Astrocyte (in vitro differentiated cells and primary cell): Measurements from ENCODE around the gene DUSP3. TPM values are rescaled to one million over a fixed set of nuclear protein-coding genes. Genes with fewer than 3 reads are reported as not detected.

ENCODE experiments used
- DNase-seq: peaks from one replicate; pipeline ENCODE4 v3.0.0-alpha.2; 2010; ENCODE audit warnings: low read depth
- FAIRE-seq: peaks from 2 replicates; lab custom pipeline; 2011; peaks lifted over from hg19 to GRCh38; lab: Jason Lieb, UNC
- H2AFZ ChIP-seq: 2 replicates; pipeline ENCODE4 v1.6.0; 2012; ENCODE audit warnings: low read depth, low read length, inconsistent platforms
- H3K27ac ChIP-seq: 2 replicates; pipeline ENCODE4 v1.5.1; 2011; ENCODE audit warnings: low read depth, low read length, inconsistent platforms
- H3K27me3 ChIP-seq: 2 replicates; pipeline ENCODE4 v1.6.0; 2011; ENCODE audit warnings: low read length, inconsistent platforms; ENCODE audit not compliant: insufficient read depth
- H3K36me3 ChIP-seq: 2 replicates; pipeline ENCODE4 v1.5.1; 2011; ENCODE audit warnings: low read length, inconsistent platforms; ENCODE audit not compliant: insufficient read depth
- H3K4me1 ChIP-seq: 2 replicates; pipeline ENCODE4 v1.5.1; 2011; ENCODE audit warnings: low read length, inconsistent platforms; ENCODE audit not compliant: insufficient read depth
- H3K4me2 ChIP-seq: 2 replicates; pipeline ENCODE4 v1.6.0; 2012; ENCODE audit warnings: low read length, inconsistent platforms
- H3K4me3 ChIP-seq: 2 replicates; pipeline ENCODE4 v1.5.1; 2011; ENCODE audit warnings: low read depth, mild to moderate bottlenecking, low read length, inconsistent platforms; ENCODE audit not compliant: insufficient read depth
- H3K79me2 ChIP-seq: 2 replicates; pipeline ENCODE4 v1.6.0; 2012; ENCODE audit warnings: mild to moderate bottlenecking, low read length, inconsistent platforms; ENCODE audit not compliant: insufficient read depth
- H3K9ac ChIP-seq: 2 replicates; pipeline ENCODE4 v1.6.0; 2012; ENCODE audit warnings: mild to moderate bottlenecking, low read length, inconsistent platforms
- H3K9me3 ChIP-seq: 2 replicates; pipeline ENCODE4 v1.5.1; 2012; ENCODE audit warnings: low read depth, mild to moderate bottlenecking, low read length, inconsistent platforms; ENCODE audit not compliant: insufficient read depth
- H4K20me1 ChIP-seq: 2 replicates; pipeline ENCODE4 v1.6.0; 2012; ENCODE audit warnings: low read length, inconsistent platforms; ENCODE audit not compliant: insufficient read depth
- H3K27ac Mint-ChIP-seq: one replicate; pipeline ENCODE4 v1.8.0; 2021; ENCODE audit warnings: mild to moderate bottlenecking, mixed read lengths; ENCODE audit not compliant: unreplicated experiment
- H3K27me3 Mint-ChIP-seq: one replicate; pipeline ENCODE4 v1.8.0; 2021; ENCODE audit warnings: low read depth, mixed read lengths; ENCODE audit not compliant: unreplicated experiment
- H3K36me3 Mint-ChIP-seq: one replicate; pipeline ENCODE4 v1.8.0; 2021; ENCODE audit warnings: low read depth, mixed read lengths; ENCODE audit not compliant: unreplicated experiment
- H3K4me1 Mint-ChIP-seq: one replicate; pipeline ENCODE4 v1.8.0; 2021; ENCODE audit warnings: low read depth, mixed read lengths; ENCODE audit not compliant: unreplicated experiment
- H3K4me3 Mint-ChIP-seq: one replicate; pipeline ENCODE4 v1.8.0; 2021; ENCODE audit warnings: mild to moderate bottlenecking, moderate library complexity, mixed read lengths; ENCODE audit not compliant: unreplicated experiment
- H3K9me3 Mint-ChIP-seq: one replicate; pipeline ENCODE4 v1.8.0; 2021; ENCODE audit warnings: mild to moderate bottlenecking, mixed read lengths; ENCODE audit not compliant: unreplicated experiment
- EZH2 ChIP-seq: IDR thresholded peaks from 2 replicates; pipeline ENCODE4 v1.6.1; 2012; ENCODE audit warnings: mild to moderate bottlenecking, low read length, inconsistent platforms; ENCODE audit not compliant: insufficient read depth
- total RNA-seq: library from RNA; stranded (reverse); gene quantifications from 2 replicates; pipeline ENCODE4 v1.2.1, GENCODE V29; 2021
- TF ChIP-seq, protein P1 (sequence below): IDR thresholded peaks from 2 replicates; pipeline ENCODE4 v1.5.1; 2011; ENCODE audit warnings: low read depth, mild to moderate bottlenecking, inconsistent platforms, low read length, moderate library complexity; ENCODE audit not compliant: insufficient read depth

DUSP3 gene
- total RNA-seq, 1 donor from 2014 or later, result 71.6 TPM

DNA sequence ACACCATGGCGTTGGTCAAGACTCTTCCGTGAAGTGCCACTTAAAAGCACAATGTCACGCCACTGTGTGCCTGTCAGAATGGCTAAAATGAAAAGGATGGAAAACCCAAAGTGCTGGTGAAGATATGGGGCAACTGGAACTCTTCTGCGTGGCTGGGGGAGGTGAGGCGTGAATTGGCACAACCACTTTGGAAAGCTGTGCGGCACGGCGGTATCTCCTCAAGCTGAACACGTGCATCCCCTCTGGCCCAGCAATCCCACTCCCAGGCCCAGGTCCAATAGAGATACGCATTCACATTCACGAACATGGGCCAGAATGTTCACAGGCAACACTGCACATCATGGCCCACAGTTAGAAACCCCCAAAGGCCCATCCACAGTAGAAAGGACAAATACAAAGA lies 8.9 kb downstream of the DUSP3 start:
- peaks cover 28% of the 10 kb centered on the region for H3K36me3 Mint-ChIP-seq
- H4K20me1 ChIP-seq, result peaks cover 41% of the 10 kb centered on the region
- H3K4me3 Mint-ChIP-seq, result no peak overlapping the region
- no peaks in the 10 kb centered on the region for H3K4me1 Mint-ChIP-seq
- H3K4me1 ChIP-seq, result no peaks in the 10 kb centered on the region
- no peaks in the 10 kb centered on the region for H3K27me3 ChIP-seq
- H3K4me3 ChIP-seq, result no peak overlapping the region
- TF ChIP-seq EZH2, result no peak
- TF ChIP-seq, protein P1, sequence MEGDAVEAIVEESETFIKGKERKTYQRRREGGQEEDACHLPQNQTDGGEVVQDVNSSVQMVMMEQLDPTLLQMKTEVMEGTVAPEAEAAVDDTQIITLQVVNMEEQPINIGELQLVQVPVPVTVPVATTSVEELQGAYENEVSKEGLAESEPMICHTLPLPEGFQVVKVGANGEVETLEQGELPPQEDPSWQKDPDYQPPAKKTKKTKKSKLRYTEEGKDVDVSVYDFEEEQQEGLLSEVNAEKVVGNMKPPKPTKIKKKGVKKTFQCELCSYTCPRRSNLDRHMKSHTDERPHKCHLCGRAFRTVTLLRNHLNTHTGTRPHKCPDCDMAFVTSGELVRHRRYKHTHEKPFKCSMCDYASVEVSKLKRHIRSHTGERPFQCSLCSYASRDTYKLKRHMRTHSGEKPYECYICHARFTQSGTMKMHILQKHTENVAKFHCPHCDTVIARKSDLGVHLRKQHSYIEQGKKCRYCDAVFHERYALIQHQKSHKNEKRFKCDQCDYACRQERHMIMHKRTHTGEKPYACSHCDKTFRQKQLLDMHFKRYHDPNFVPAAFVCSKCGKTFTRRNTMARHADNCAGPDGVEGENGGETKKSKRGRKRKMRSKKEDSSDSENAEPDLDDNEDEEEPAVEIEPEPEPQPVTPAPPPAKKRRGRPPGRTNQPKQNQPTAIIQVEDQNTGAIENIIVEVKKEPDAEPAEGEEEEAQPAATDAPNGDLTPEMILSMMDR, result no peak
- H3K9me3 Mint-ChIP-seq, result no peaks in the 10 kb centered on the region
- H3K9me3 ChIP-seq, result no peaks in the 10 kb centered on the region
- no peaks in the 10 kb centered on the region for H3K27me3 Mint-ChIP-seq
- H3K27ac Mint-ChIP-seq, result no peak overlapping the region
- H2AFZ ChIP-seq, result no peak overlapping the region
- no peak overlapping the region for H3K4me2 ChIP-seq
- peaks cover 36% of the 10 kb centered on the region for H3K36me3 ChIP-seq
- H3K79me2 ChIP-seq, result peaks cover 1% of the 10 kb centered on the region
- DNase-seq, result no peak
- no peak overlapping the region for H3K27ac ChIP-seq
- no peak overlapping the region for H3K9ac ChIP-seq
- FAIRE-seq, result no peak

DNA sequence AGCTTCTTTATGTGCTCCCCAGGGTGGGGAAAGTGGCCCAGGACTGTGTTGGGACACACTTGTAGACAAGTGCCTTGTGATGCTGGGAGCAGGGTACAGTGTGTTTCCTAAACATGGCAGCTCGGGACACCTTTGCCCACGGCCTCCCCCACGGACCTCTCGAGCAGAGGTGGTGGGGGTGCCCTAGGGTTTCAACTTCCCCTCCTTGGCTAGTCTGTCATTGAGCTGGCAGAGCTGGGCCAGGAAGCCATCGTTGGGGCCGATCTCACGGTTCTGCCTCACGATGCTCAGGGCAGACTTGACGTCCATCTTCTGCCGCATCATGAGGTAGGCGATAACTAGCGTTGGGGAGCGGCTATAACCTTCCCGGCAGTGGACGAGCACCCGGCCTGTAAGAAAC lies 9.4 kb downstream of the DUSP3 start:
- no peaks in the 10 kb centered on the region for H3K4me1 Mint-ChIP-seq
- H3K27me3 Mint-ChIP-seq, result no peaks in the 10 kb centered on the region
- H3K9me3 Mint-ChIP-seq, result no peaks in the 10 kb centered on the region
- Histone ChIP-seq H3K79me2 (no peaks in the 10 kb centered on the region), H3K4me1 (no peaks in the 10 kb centered on the region), H3K27ac (no peak overlapping the region), H3K4me2 (no peak overlapping the region), H3K9ac (no peak overlapping the region), H3K9me3 (no peaks in the 10 kb centered on the region), H4K20me1 (peaks cover 37% of the 10 kb centered on the region), H2AFZ (no peak overlapping the region), H3K4me3 (no peak overlapping the region), H3K36me3 (peaks cover 36% of the 10 kb centered on the region), H3K27me3 (no peaks in the 10 kb centered on the region)
- no peak for DNase-seq
- FAIRE-seq, result no peak
- H3K36me3 Mint-ChIP-seq, result peaks cover 26% of the 10 kb centered on the region
- no peak overlapping the region for H3K27ac Mint-ChIP-seq
- H3K4me3 Mint-ChIP-seq, result no peak overlapping the region
- no peak for TF ChIP-seq EZH2
- TF ChIP-seq, protein P1, result no peak

DNA sequence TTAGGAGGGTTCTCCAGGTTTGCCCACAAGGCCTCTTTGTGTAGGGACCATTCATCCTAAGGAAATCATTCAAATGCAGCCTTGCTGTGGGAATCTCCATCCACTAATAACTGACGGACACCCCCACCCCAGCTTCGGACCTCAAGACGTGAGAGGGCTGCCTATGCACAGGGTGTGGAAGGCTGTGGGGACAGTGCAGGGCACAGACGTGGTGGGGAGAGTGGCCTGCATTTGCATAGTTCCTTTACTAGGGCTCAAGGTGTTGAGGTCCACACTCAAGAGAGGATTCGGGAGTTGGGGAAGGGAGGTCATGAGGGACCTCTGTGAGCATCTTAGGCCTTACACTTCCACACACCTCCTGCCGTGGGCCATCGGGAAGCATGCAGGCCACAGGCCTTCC lies 9.8 kb downstream of the DUSP3 start:
- FAIRE-seq (no peak), DNase-seq (no peak)
- peaks cover 31% of the 10 kb centered on the region for H3K36me3 ChIP-seq
- no peaks in the 10 kb centered on the region for H3K79me2 ChIP-seq
- H3K36me3 Mint-ChIP-seq, result peaks cover 26% of the 10 kb centered on the region
- H2AFZ ChIP-seq, result no peak overlapping the region
- H3K4me1 Mint-ChIP-seq, result no peaks in the 10 kb centered on the region
- H3K9ac ChIP-seq, result no peak overlapping the region
- H3K27ac Mint-ChIP-seq, result peak overlapping the region; percentile 41
- H4K20me1 ChIP-seq, result peaks cover 32% of the 10 kb centered on the region
- H3K27ac ChIP-seq, result no peak overlapping the region
- H3K27me3 Mint-ChIP-seq, result no peaks in the 10 kb centered on the region
- no peaks in the 10 kb centered on the region for H3K27me3 ChIP-seq
- no peak overlapping the region for H3K4me3 Mint-ChIP-seq
- no peaks in the 10 kb centered on the region for H3K9me3 Mint-ChIP-seq
- no peak overlapping the region for H3K4me2 ChIP-seq
- no peak for TF ChIP-seq EZH2
- TF ChIP-seq, protein P1, result no peak
- no peak overlapping the region for H3K4me3 ChIP-seq
- H3K9me3 ChIP-seq, result no peaks in the 10 kb centered on the region
- no peaks in the 10 kb centered on the region for H3K4me1 ChIP-seq
